Measurements from ENCODE around the gene LCE5A.
A peak's percentile ranks its signal among the peaks of the same experiment; 100 is the strongest.
"Not testable (repeated sequence)": the region's sequence is repeated elsewhere in the genome, so short reads cannot be mapped to it uniquely, and the experiment has no call there.

LCE5A gene, protein sequence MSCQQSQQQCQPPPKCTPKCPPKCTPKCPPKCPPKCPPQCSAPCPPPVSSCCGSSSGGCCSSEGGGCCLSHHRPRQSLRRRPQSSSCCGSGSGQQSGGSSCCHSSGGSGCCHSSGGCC

DNA sequence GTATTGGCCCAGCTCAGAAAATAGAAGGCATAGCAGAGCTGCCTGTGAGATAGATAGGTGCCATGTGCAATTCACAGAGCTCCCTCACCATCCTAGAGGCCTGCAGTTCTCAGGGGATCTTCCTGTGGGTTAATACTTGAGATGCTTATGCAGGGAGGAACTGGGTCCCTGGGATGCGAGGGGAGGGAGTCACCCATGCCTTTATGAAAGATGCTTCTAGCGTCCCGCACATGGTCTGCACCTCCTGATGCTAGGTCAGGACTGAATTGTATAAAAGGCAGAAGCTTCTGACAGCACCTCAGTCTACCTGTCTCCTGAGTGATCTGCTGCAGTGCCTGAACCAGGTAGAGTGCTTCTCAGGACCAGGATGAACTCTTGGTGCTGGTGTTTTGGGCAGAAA, at the start of gene LCE5A:
Gene LCE5A, plus strand, starts transcription at position 301 of the 400 bp plus-strand sequence. CDS start 732 bp downstream, outside the sequence.
- DNase-seq = no peak

DNA sequence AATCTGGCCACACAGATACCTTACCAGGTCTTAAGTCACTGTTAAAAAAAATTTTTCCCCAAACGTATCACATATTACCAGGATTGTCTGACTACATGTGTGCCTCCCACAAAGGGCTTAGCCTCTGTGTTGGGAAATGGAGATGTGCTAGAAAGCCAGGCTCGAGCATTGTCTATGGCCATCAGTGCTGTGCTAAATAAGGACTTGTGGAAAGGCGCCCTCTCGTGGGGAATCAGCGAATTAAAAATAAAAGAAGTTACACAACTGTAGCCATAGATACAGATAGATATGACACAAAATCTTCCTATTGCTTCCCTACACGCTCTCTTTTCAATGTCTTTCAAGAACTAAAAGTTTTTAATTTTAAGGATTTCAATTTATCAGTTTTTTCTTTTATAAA, 49.1 kb upstream of the LCE5A start:
- peak; percentile 78 for DNase-seq

DNA sequence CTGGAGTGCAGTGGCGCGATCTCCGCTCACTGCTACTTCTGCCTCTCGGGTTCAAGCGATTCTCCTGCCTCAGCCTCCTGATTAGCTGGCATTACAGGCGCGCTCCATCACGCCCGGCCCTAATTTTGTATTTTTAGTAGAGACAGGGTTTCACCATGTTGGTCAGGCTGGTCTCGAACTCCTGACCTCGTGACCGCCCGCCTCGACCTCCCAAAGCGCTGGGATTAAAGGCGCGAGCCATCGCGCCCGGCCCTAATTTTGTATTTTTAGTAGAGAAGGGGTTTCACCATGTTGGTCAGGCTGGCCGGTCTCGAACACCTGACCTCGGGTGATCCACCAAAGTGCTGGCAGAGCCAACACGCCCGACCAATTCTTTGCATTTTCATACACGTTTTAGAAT, 48.0 kb upstream of the LCE5A start:
- DNase-seq = no peak

DNA sequence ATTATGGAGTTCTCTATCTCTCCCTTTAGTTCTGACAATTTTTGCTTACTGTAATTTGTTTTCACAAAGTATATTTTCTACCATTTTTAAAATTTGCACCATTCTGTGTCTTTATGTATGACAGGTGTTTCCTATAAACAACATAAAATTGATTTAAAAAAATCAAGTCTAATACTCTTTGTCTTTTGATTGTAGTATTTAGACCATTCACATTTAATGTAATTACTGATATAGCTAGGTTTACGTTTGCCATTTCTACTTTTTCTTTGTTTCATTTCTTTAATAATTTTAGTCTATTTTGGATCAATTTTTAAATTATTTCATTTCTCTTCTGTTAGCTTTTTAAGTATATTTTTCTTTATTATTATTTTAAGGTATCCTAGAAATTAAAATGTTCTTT, 44.4 kb upstream of the LCE5A start:
- DNase-seq = no peak

DNA sequence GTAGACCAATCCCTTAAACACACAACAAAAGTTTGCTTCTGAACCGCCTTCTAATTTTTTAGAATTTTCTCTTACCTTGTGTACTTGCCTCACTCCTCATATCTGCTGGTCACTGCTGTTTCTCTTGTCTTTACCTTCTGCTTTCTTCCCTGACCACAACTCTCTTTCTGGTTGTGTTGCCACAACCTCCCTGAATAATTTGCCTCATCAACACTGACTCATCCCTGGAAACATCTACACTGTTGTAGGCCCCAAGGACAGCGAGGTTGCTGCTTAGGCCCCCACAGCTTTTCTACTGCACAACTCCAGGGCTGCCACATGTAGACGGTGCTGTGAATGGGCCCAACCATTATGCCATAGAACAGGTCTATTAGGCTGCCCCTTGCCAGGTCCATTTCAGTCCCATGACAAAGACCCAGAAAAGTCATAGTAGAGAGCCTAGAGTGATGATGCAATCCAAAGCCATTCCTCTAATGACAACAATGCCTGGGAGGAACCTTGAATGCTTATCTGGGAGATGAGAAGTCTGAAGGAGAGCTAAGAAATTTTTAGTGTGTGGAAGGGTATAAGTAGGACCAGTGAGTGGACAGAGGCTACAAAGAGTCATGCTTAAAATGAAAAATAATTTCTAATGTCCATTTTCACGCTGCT, 36.6 kb upstream of the LCE5A start:
- no peak for DNase-seq

DNA sequence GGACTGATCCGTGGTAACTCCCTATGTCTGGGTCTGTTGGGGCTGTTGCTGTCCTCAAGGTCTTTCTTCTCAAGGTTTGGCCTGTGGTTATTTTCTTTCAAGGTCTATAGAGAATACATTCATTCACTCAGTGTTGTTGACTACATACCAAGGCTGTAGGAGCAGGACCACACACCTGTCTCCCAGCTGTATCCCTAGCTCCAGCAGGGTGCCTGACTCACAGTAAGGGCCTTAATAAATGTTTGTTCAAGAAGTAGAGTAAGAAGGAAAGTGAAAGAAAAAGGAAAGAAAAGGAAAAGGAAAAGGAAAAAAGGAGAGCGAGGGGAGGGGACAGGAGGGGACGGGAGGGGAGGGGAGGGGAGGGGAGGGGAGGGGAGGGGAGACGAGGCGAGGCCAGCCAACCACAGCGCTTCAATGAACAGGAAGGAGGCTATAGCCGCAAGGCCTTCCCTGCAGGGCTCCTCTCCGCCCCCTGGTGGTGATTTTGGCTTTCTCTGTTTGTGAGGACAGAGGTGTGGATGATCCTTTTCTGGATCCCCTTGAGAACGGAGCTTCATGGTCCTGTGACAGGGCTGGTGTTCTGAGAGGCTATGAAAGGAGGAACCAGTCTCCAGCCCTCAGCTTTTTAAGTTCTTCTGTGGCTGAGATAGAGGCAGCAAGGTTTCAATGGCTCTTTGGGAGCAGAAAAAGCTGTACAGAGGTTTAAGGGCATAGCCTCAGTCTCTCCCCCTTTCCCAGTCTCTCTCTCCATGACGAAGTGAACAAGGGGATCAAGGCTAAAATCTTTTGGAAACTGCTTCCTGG, 30.6 kb upstream of the LCE5A start:
- peak; percentile 52 for DNase-seq

DNA sequence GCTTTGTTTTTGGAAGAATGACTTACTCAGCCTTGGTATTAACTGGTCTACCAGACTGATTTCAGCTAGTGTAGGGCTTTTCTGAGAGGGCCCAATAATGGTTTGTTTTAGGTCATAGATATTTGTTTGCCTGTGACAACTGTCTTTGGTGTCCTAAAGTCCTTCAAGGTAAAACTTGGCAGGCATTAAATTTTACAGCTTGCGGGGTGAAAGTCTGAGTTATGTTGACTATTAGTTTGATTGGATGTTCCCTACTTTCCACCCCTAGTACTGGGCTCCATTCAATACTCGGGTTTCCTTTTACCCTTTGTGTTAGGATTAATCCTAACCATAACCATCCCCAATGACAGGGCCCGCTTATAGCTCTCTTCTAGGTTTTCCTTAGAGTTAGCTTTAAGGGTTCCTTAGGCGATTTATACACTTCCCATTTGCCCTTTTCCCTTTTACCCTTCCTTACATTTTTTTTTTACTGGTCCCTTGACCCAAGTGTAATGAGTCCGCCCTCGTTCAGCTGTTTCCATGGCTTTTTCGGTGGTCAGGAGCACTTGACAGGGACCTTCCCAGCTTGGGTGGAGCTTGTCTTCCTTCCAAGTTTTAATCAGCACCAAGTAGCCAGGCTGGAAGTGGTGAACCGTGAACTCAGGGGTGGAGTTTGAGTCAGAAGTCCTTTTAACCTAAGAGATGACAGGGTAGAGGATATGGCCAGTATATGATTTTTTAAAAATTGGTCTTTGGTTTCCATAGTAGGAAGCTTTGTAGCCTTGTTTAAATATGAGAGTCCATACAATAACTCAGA, 28.5 kb upstream of the LCE5A start:
- no peak for DNase-seq

DNA sequence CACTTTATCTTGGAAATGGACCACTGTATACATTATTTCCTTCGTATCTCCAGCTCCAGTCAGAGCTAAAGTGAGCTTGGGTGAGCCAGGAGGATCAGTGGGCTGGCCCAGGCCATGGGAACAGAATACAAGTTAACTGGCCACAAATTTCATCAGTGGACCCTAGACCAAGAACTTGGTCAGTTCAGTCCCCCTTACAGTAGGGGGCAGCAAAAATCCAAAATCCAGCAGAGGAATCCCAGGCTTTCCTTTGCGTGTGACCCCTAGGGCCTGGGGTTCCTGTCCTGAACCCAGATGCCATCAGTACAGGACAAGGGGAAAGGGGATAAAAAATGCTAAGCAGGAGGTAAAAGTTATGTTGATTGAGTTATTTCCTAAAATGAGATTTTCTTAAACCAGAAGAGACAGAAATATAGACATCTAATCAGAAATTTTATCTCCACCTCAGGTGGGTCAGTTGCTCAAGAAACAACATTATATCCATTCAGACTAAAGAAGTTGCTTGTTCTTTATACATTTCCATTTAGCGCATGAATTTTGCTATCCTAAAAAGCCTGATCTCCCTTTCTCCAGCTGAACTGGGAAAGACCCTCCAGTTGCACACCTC, 24.1 kb upstream of the LCE5A start:
- DNase-seq = peak; percentile 11

DNA sequence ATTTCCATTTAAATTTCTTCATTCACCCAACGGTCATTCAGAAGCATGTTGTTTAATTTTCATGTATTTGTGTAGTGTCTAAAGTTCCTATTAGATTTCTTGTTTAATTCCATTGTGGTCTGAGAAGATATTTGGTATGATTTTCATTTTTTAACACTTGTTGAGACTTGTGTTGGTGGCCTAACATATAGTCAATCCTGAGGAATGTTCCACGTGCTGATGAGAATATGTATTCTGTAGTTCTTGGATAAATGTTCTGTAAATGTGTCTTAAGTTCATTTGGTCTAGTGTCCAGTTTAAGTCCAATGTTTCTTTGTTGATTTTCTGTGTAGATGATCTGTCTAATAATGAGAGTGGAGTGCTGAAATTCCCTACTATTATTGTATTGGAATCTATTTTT, 22.7 kb upstream of the LCE5A start:
- DNase-seq = no peak

DNA sequence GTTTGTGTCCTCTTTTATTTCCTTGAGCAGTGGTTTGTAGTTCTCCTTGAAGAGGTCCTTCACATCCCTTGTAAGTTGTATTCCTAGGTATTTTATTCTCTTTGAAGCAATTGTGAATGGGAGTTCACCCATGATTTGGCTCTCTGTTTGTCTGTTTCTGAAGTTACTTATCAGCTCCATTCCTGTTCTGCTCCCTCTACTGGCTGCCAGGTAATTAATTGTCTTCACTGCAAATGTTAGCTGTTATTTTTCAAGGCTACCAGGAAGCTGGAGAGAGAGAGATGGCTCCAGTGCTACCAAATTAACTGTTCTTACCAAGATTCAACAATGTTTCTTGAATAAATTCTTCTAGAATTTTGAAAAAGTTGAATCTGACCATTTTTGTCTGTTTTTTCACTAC, 19.1 kb upstream of the LCE5A start:
- DNase-seq = not testable (repeated sequence)

DNA sequence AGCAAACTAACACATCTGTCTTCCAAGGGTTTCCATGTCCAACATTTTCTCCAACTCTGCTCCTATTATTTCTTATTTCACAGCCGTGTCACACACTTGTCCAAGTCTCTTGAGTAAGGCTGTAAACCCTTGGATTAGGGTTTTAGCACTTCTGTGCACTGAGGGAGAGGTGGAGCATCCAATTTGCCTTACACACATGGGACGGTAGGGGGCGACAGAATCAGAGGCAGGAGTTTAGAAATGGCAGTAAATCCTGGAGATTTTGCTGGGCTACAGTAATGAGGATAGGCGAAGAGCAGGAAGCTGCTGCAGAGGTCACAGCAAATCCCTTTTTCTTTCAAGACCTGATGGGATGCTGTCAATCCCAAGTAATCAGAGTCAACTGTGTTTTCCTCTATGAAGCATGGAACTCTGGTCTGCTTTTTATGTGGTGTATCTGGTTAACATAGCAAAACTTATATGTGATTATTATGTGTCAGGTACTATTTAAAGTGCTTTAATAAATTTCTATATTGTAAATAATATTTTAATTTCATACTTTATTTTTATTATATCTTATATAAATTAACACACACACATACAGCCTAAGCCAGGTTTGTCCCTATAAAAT, 15.4 kb upstream of the LCE5A start:
- peak; percentile 49 for DNase-seq

DNA sequence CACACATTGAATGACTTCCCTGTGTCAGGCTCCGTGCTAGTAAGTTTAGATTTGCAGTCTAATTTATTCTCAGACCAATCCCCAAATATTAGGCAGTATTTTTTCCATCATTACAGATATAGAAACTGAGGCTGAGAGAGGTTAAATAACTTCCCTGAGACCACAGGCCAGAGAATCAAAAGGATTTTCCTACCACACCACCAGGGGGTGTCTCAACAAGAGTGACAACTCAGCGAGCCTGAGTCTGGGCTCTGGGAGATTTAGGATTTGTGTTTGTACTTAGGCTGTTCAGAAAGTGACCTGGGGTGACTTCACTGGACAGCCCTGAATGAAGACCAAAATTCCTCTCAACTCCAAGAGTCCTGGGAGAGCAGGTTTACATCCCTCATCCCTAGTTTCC, 13.3 kb upstream of the LCE5A start:
- DNase-seq = peak; percentile 6

DNA sequence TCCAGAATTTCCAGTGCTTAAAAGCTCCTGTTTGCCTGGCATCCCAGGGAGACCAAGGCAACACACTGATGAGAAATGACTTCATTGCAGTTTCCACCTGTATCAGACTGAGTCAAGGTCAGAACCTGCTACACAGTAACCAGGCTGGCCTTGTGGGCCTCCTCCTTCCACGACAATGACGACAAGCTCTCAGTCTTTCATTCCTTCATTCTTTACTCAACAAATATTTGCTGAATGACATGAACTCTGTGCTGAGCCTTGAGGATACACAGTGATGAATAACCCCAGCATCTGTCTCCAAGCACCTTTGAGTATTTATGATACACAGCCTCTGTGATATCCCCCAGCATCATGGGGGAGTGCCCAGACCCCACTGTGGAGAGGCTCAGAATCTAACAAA, 8.9 kb upstream of the LCE5A start:
- DNase-seq = no peak

DNA sequence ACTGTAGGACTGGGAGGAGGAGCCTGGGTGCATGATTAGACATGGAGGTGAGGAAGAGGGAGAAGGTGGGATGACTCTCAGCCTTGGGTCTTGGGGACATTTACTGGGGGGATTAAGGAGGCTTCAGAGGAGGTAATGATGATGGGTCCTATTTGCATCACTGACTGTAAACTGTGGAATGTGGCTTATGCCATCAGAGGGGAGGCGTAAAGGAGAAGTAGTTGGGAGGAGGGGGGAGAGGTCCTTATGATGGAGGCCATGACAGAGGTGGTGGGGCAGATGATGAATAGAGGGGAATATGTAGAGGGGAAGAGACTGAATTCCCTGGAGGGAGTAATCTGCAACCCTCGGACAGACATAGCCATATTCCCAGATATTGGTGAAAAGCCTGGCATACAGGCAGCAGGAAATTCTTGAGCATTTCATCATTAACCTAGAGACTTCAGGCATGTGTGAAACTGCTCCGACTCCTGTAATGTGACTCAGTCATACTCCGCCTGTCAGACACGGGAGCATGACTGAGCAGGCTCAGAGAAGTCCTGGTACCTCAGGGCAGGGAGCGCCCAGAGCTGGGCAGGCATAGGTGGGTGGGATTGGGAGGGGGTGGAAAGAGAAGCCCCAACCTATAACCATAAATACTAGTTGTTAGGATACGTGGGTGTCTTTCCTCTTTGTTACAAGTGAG, 8.0 kb upstream of the LCE5A start:
- DNase-seq = no peak

DNA sequence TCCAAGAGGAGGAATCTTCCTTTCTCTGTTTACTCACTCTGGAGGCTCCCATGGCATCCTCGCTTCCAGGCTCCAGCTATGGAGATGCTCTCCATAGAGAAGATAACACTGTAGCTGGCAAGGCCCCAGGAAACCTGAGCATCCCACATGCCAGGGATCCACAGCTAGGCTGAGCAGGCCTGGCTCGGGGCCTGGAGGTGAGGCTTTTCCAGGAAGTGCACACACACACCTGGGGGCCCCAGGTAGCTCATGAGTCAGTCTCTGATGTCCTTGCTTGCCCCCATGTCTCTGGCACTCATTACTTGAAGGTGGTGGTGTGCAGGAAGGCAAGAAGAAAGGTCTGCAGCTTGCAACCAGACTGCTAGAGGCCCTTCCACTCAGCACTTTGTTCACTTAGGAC, 5.5 kb upstream of the LCE5A start:
- DNase-seq = no peak

DNA sequence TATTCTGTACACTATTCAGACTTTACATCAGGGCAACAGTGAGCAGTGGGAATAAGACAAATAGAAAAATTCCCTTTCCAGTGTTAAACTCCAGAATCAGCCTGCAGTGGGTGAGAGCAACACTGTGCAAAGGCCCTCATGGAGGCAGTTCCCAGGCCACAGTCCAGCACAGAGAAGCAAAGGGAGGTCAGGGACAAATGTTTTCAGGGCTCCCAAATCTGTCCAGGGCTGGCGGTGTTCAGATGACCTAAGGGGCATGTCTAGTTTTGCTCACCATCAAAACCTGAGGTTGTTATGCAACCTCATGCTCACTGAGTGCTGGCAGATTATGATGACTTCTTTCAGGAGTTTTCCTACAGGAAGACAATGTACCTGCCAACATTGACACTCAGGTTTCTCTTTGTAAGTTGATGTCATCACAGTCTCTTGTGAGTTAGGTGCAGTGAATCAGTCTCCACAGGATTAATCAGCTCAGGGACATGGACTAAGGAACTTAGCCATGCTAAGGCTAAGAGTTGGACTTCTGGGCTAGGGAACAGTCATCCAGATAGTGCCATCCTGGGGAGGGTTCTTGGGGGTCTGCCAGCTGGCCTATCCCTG, 3.6 kb upstream of the LCE5A start:
- no peak for DNase-seq

DNA sequence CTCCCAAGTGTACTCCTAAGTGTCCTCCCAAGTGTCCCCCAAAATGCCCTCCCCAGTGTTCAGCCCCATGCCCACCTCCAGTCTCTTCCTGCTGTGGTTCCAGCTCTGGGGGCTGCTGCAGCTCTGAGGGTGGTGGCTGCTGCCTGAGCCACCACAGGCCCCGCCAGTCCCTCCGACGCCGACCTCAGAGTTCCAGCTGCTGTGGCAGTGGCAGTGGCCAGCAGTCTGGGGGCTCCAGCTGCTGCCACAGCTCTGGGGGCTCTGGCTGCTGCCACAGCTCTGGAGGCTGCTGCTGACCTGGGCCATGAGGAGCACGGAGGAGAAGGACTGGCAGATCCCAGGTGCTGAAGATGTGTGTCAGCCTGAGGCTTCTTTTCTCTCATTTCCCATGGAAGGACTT, 993 bp downstream of the LCE5A start:
- DNase-seq = no peak

DNA sequence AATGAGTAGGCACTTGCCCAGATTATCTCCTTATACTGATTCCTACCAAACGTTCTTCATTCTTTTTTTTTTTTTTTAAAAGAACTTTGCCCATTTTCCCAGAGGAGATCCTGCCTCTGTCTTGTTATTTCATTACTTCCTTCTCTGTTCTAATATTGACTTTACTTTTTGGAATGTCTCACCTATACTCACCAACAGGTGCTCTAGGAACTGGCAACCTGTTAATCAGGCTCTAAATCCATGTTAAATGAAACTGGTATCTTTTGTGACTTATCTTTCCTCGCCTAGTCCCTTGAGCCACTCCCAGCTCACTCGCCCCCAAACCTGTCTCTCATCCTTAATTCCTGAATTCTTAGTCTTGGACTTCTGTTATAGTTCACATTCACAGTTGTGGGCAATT, 2.5 kb downstream of the LCE5A start:
- DNase-seq = no peak

DNA sequence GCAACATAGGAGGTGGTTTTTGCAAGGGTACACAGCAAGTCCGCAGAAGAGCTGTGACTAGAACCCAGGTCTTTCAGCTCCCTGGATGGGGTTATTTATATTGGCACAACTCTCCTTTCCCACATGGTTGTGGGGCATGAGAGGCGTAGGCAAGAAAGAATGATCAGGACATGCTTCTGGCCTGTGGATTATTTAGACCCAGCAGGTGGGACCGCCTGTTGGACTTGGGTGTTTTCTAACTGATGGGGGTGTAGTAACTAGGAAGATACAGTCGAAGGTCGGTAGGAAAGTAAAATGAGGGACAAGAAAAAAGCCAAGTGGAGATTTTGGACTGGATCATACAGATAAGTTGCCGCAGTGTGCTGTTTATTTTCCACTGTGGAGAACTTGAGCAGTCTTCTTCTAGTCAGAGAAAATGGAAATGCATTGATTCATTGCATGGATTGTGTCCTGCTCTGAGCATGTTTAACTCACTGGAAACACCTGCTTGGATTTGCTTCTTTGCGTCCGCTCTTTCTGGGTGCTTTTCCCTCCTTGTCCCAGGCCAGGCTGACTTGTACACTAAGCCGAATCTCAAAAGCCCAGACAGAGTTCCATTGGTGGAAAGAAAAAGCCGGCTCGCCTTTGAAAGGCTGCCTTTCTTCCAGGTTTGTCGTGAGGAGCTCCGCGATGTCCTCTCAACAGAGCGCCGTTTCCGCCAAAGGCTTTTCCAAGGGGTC, 4.3 kb downstream of the LCE5A start:
- no peak for DNase-seq

DNA sequence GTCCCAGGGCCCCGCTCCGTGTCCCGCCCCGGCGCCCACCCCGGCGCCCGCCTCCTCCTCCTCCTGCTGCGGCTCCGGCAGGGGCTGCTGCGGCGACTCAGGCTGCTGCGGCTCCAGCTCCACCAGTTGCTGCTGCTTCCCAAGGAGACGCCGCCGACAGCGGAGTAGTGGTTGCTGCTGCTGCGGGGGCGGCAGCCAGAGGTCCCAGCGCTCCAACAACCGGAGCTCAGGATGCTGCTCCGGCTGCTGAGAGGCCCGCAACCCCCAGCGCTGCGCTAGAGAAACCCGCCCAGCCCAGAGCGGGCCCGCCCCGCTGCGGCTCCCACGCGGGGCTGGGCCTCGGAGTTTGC, 4.8 kb downstream of the LCE5A start:
- DNase-seq = no peak

DNA sequence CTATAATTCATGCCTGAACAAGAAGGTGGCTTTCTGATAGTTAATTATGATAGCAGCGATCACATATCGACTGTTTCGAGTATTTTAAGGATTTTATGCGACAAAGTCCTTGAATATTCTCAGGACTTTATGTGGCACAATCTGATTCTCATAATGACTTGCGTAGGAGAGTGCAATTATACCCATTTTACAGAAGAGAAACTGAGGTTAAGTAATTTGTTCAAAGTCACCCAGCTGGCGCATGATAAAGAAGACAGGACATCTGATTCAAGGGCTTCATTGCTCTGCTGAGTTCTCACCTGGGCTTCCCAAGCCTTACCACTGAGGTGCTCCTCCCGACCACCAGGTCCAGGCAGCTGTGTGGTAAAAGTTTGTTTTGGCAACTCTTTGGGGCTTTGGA, 5.5 kb downstream of the LCE5A start:
- DNase-seq = peak; percentile 1

Data from inflammatory macrophage treated with lipopolysaccharide for 4 hours (primary cell).